ENCODE results near the gene EHD1. TPM values are rescaled to one million over a fixed set of nuclear protein-coding genes. Genes with fewer than 3 reads are reported as not detected.

EHD1 gene
- total and polyA plus RNA-seq, 9 of the 15 experiments (the other 6 are each of a cell fraction or from before 2014, with no cell fraction given): 0.46 to 65.0 (median 16.4) TPM

GRCh38 chr11:64878494-64879243 is at the start of gene EHD1 (continued):
- TF ChIP-seq POLR3G (IDR thresholded peaks at IDR 0.05; ENCODE audit: extremely low read depth, insufficient read length, insufficient replicate concordance) (no peak), ZNF140 (CRISPR knock-in tag; IDR thresholded peaks at IDR 0.05) (no peak), CGGBP1 (CRISPR knock-in tag; IDR thresholded peaks at IDR 0.05) (peak; percentile 50; the same call in 1 of the 2 replicates), ID3 (CRISPR knock-in tag; IDR thresholded peaks at IDR 0.05) (no peak), ID3 (tag; IDR thresholded peaks at IDR 0.05) (peak; percentile 52; the same call in 1 of the 2 replicates), MCM5 (IDR thresholded peaks at IDR 0.05; ENCODE audit: low read depth) (no peak), BMI1 (IDR thresholded peaks at IDR 0.05; ENCODE audit: low read length) (peak; percentile 93), ERF (CRISPR knock-in tag; IDR thresholded peaks at IDR 0.05) (peak; percentile 83), ESRRA (IDR thresholded peaks at IDR 0.05; ENCODE audit: borderline replicate concordance, low read depth) (peak; percentile 94; the same call in 1 of the 2 replicates), SRSF1 (IDR thresholded peaks at IDR 0.05; ENCODE audit: low read depth, low read length) (no peak), STAG1 (CRISPR knock-in tag; IDR thresholded peaks at IDR 0.05; ENCODE audit: borderline replicate concordance) (no peak), THRAP3 (IDR thresholded peaks at IDR 0.05; ENCODE audit: borderline replicate concordance) (no peak), PRPF4 (IDR thresholded peaks at IDR 0.05; ENCODE audit: insufficient read depth, low read depth, low read length, poor library complexity, severe bottlenecking) (peak; percentile 84), NKRF (IDR thresholded peaks at IDR 0.05; ENCODE audit: borderline replicate concordance) (peak; percentile 99), ZNF740 (CRISPR knock-in tag; IDR thresholded peaks at IDR 0.05) (peak; percentile 98), ZNF740 (tag; IDR thresholded peaks at IDR 0.05) (peak in 1 of 2 experiments; percentile 85; a peak in 2 of 4 replicates), NR2C2 (CRISPR knock-in tag; IDR thresholded peaks at IDR 0.05) (no peak), NR2C2 (tag; IDR thresholded peaks at IDR 0.05) (peak; percentile 31; the same call in 1 of the 2 replicates), KLF10 (CRISPR knock-in tag; IDR thresholded peaks at IDR 0.05) (no peak), ZNF143 (CRISPR knock-in tag; IDR thresholded peaks at IDR 0.05) (no peak; the same call in 1 of the 2 replicates), ZMIZ1 (IDR thresholded peaks at IDR 0.05; ENCODE audit: low read depth in 2 of 2, low read length in 2 of 2) (peak in 1 of 2 experiments; percentile 52; a peak in 1 of 4 replicates)

Data from K562 (cell line).